Measurements from ENCODE around the gene ZNF383.
A peak's percentile ranks its signal among the peaks of the same experiment; 100 is the strongest.
"Not testable (repeated sequence)": the region's sequence is repeated elsewhere in the genome, so short reads cannot be mapped to it uniquely, and the experiment has no call there.

Gene ZNF383

GRCh38 chr19:37220383-37220782, 2.4 kb downstream of the ZNF383 start:
- no peak for TF ChIP-seq CTCF (IDR thresholded peaks at IDR 0.05; ENCODE audit: low read depth, low read length)
- H3K4me3 ChIP-seq (ENCODE audit: low read depth, low read length), result no peak overlapping the region

- TF ChIP-seq CTCF (IDR thresholded peaks at IDR 0.05; ENCODE audit: low read depth, low read length), result no peak
- no peak overlapping the region for H3K4me3 ChIP-seq (ENCODE audit: low read depth, low read length)
These were observed 3.1 kb downstream of the ZNF383 start for GRCh38 chr19:37221136-37221535.

GRCh38 chr19:37226248-37226647, 8.2 kb downstream of the ZNF383 start:
- TF ChIP-seq CTCF (IDR thresholded peaks at IDR 0.05; ENCODE audit: low read depth, low read length), result no peak

GRCh38 chr19:37227996-37228395, 10.0 kb downstream of the ZNF383 start:
- TF ChIP-seq CTCF (IDR thresholded peaks at IDR 0.05; ENCODE audit: low read depth, low read length), result peak; percentile 56
- no peak overlapping the region for H3K4me3 ChIP-seq (ENCODE audit: low read depth, low read length)

More at GRCh38 chr19:37226248-37226647, 8.2 kb downstream of the ZNF383 start:
- no peak overlapping the region for H3K4me3 ChIP-seq (ENCODE audit: low read depth, low read length)

- H3K4me3 ChIP-seq (ENCODE audit: low read depth, low read length), result no peak overlapping the region
These were observed 25.2 kb downstream of the ZNF383 start for GRCh38 chr19:37243206-37243632.

GRCh38 chr19:37251308-37252229, 33.6 kb downstream of the ZNF383 start:
- TF ChIP-seq CTCF (IDR thresholded peaks at IDR 0.05; ENCODE audit: low read depth, low read length), result no peak
- H3K4me3 ChIP-seq (ENCODE audit: low read depth, low read length), result peak overlapping the region; percentile 88

More at GRCh38 chr19:37243206-37243632, 25.2 kb downstream of the ZNF383 start:
- no peak for TF ChIP-seq CTCF (IDR thresholded peaks at IDR 0.05; ENCODE audit: low read depth, low read length)

GRCh38 chr19:37263028-37263427, 45.0 kb downstream of the ZNF383 start:
- H3K4me3 ChIP-seq (ENCODE audit: low read depth, low read length), result not testable (repeated sequence)

GRCh38 chr19:37267005-37267404, 49.0 kb downstream of the ZNF383 start:
- not testable (repeated sequence) for H3K4me3 ChIP-seq (ENCODE audit: low read depth, low read length)

- H3K4me3 ChIP-seq (ENCODE audit: low read depth, low read length), result not testable (repeated sequence)
These were observed 49.7 kb downstream of the ZNF383 start for GRCh38 chr19:37267755-37268154.

- H3K4me3 ChIP-seq (ENCODE audit: low read depth, low read length), result not testable (repeated sequence)
These were observed 62.6 kb downstream of the ZNF383 start for GRCh38 chr19:37280656-37281055.

- not testable (repeated sequence) for H3K4me3 ChIP-seq (ENCODE audit: low read depth, low read length)
These were observed 66.0 kb downstream of the ZNF383 start for GRCh38 chr19:37284020-37284419.

GRCh38 chr19:37289229-37289628, 71.2 kb downstream of the ZNF383 start:
- not testable (repeated sequence) for H3K4me3 ChIP-seq (ENCODE audit: low read depth, low read length)
